T-helper 9 cell (primary cell): ENCODE results near the gene CARD9.

Experiments used
- DNase-seq: peaks from one replicate; pipeline ENCODE4 v3.0.0-alpha.2; 2020

CARD9 gene

DNA sequence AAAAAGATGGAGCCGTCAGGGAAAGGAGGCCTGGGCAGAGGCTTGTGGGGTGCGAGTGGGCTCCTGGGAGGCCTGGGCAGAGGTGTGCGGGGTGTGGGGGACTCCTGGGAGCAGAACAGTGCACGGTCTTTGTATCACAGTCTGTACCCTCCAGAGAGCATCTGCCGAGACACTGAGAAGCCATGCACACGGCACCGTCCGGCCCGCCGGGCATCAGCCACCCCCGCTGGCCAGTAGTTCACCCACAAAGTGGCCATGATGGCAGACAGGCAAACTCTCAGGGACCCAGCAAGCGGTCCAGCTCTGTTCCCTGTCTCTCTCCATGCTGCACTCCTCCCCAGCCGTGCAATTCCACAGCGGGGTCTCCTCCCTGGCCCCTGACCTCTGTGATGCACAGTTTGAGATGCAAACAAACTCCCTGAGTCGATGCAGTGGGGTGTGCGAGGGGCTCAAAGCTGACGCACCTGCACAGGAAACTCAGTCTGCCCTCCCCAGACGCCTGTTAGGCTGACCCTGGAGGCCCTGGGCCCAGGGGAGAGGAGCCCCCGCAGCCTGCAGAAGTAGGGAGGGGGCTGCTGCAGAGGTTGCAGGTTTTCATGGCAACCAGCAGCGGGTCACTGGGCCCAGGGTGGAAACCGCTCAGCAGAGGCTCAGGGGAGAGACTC is 55.2 kb downstream of the CARD9 start:
- DNase-seq: no peak

DNA sequence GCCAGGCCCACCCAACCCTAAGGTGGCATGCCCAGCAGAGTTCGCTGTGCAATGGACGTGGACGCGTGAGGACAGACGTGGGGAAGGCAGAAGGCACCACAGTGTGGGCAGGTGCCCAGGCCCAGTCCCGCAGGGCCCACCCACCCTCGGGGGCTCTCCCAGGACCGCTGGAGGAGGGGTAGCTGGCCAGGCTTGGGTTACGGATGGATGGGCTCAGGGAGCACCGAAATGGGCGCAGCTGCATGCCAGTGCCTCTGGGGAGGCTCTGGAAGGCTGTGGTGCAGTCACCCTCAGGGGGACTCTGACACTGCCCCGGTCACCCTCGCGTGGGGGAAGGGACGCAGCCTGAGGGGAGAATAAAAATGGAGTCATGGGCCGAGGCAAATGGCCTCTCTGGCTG is 55.8 kb downstream of the CARD9 start:
- no peak for DNase-seq

DNA sequence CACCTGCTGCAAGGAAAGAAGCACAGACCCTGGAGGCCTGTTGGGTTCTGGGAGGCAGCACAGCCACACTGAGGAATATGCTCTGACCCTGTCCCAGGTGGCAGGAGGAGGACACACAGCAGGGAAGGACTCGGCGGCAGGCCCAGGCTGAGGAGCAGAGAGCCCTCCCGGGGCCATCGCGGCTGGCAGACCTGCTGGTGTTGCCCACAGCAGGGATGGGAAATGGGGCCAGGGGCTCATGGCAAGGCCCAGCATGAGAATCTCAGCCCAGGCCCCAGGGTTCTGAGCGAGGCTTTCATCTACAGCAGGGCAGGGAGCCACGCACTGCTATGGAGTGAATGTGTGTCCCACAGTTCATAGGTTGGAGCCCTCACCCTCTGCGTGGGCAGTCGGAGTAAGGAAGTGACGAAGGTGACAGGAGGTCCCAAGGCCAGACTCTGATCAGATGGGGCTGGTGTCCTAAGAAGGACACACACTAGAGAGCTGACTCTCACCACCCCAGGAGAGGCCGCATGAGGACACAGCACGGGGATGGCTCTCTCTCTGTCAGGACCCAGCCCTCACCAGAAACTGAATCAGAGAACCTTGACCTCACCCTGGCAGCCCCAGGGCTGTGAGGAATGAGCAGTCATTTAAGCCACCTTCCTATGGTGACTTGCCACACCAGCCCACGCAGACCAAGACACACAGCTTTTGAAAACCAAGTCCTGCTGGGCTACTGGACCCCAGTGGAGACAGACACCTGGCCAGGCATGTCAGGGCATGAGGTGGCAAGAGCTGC is 56.4 kb downstream of the CARD9 start:
- no peak for DNase-seq

DNA sequence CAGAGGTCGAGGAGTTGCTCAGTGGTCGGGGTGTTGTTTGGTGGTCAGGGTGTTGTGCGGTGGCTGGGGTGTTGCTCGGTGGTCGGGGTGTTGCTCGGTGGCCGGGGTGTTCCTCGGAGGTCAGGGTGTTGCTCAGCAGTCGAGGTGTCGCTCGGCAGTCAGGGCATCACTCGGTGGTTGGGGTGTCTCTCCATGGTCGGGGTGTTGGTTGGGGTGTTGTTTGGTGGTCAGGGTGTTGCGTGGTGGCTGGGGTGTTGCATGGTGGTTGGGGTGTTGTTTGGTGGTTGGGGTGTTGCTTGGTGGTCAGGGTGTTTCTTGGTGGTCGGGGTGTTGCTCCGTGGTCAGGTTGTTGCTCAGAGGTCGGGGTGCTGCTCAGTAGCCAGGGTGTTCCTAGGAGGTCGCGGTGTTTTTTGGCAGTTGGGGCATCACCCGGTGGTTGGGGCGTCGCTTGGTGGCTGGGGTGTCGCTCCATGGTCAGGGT is 57.2 kb downstream of the CARD9 start:
- no peak for DNase-seq

DNA sequence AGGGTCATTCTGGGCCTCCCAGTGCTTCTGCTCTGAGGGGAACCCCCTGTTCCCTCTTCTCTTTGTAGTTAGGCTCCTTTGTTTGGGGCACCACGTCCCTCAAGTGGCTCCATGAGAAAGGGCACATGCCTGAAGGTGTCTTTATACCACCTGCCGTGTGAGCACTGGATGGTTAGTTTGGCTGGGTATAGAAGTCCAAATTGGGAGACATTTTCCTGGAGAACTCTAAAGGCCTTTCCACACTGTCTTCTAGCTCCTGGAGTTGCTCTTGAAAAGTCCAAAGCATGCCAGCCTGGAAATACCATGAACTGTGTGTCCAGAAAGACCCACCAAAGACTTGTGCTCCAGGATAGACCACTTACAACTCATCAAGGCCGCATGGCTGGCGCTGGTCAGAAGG is 58.5 kb downstream of the CARD9 start:
- no peak for DNase-seq

DNA sequence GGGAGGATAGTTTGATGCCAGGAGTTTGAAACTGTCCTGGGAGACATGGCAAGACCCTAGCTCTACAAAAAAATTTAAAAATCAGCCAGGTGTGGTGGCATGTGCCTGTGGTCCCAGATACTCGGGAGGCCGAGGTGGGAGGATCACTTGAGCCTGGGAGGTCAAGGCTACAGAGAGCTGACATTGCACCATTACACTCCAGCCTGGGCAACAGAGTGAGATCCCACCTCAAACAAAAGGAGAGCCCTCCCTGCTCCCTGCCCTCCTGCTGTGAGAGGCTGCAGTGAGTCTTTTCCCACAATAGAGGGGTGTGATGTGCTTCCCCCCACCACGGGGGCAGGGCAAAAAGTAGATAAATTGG is 59.4 kb downstream of the CARD9 start:
- DNase-seq: no peak
